NOMO-1 treated with dmso at 0.1 percent for 144 hours (cell line): ENCODE results near the gene STAG3.
A peak's percentile ranks its signal among the peaks of the same experiment; 100 is the strongest.
"Not testable (repeated sequence)": the region's sequence is repeated elsewhere in the genome, so short reads cannot be mapped to it uniquely, and the experiment has no call there.

Experiments used
- DNase-seq: peaks from one replicate; lab custom pipeline; 2025; ENCODE audit not compliant: unreplicated experiment; lab: John Stamatoyannopoulos, UW

The STAG3 gene, protein sequence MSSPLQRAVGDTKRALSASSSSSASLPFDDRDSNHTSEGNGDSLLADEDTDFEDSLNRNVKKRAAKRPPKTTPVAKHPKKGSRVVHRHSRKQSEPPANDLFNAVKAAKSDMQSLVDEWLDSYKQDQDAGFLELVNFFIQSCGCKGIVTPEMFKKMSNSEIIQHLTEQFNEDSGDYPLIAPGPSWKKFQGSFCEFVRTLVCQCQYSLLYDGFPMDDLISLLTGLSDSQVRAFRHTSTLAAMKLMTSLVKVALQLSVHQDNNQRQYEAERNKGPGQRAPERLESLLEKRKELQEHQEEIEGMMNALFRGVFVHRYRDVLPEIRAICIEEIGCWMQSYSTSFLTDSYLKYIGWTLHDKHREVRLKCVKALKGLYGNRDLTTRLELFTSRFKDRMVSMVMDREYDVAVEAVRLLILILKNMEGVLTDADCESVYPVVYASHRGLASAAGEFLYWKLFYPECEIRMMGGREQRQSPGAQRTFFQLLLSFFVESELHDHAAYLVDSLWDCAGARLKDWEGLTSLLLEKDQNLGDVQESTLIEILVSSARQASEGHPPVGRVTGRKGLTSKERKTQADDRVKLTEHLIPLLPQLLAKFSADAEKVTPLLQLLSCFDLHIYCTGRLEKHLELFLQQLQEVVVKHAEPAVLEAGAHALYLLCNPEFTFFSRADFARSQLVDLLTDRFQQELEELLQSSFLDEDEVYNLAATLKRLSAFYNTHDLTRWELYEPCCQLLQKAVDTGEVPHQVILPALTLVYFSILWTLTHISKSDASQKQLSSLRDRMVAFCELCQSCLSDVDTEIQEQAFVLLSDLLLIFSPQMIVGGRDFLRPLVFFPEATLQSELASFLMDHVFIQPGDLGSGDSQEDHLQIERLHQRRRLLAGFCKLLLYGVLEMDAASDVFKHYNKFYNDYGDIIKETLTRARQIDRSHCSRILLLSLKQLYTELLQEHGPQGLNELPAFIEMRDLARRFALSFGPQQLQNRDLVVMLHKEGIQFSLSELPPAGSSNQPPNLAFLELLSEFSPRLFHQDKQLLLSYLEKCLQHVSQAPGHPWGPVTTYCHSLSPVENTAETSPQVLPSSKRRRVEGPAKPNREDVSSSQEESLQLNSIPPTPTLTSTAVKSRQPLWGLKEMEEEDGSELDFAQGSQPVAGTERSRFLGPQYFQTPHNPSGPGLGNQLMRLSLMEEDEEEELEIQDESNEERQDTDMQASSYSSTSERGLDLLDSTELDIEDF

DNA sequence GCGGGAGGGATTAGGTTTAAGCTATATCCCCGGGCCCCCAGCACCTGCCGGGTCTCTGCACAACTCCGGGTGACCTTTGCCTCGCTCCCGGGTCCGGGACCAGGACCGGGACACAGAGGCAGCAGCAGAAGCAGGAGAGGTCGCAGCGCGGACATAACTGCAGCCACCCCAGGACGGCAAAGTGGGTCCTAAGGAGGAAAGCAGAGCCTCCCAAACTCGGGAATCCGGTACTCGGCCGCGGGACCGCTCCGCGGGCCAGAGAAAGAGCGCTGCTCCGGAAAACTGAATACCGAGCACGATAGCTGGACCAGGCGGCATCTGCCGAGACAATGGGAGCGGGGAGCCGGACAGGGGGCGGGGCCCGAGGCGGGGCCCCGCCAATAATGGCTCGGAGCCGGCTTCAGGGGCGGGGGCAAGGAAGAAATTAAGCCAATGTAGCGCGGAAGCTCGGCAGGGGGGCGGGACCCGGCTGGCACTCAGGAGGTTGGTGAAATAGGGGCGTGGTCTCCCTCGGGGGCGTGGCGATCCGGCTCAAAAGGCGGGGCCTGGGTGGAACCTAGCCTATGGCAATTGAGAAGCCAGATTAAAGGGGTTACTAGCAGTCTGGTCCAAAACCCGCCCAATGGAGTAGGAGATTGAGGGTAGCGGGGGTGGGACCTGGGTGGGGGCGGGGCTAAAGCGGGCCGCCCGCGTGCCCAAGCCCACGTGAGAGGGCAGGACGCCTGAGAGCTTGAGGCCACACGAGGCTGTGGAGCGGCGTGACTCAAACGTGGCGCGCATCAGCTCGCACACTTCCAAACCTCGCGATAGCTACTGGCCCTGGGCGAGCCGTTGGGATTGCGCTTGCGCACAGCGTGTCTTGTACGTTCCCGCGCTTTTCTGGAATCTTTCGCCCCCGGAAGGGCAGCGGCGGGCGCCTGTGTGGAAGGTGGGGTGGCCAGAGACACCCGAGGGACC, at the start of gene STAG3, which contains the start of gene GPC2:
Gene STAG3, plus strand, starts transcription at position 874 of the 957 bp plus-strand sequence. CDS start 2,639 bp downstream, outside the sequence.
Gene GPC2, minus strand, starts transcription at position 337 of the 957 bp plus-strand sequence. Its CDS starts 182 bp downstream, at position 155.
- DNase-seq: peak; percentile 94

DNA sequence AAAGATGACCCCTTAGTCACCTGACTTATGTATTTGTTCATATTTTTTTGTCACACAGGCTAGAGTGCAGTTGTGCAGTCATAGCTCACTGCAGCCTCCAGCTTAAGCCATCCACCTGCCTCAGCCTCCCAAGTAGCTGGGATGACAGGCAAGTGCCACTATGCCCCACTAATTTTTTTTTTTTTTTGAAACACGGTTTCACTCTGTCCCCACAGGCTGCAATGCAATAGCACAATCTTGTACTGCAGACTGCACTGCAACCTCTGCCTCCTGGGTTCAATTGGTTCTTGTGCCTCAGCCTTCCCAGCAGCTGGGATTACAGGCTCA, 49.1 kb upstream of the STAG3 start:
- no peak for DNase-seq

DNA sequence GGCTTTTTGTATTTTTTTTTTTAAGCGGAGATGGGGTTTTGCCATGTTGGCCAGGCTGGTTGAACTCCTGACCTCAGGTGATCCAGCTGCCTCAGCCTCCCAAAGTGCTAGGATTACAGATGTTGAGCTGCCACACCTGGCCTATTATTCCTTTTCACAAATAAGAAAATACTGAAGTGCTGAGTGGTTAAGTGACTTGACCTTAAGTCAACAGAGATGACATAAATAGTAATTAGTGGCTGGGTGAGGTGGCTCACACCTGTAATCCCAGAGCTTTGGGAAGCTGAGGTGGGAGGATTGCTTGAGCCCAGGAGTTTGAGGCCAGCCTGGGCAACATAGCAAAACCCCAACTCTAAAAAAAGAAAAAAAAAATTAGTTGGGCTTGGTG, 47.5 kb upstream of the STAG3 start:
- DNase-seq: not testable (repeated sequence)

DNA sequence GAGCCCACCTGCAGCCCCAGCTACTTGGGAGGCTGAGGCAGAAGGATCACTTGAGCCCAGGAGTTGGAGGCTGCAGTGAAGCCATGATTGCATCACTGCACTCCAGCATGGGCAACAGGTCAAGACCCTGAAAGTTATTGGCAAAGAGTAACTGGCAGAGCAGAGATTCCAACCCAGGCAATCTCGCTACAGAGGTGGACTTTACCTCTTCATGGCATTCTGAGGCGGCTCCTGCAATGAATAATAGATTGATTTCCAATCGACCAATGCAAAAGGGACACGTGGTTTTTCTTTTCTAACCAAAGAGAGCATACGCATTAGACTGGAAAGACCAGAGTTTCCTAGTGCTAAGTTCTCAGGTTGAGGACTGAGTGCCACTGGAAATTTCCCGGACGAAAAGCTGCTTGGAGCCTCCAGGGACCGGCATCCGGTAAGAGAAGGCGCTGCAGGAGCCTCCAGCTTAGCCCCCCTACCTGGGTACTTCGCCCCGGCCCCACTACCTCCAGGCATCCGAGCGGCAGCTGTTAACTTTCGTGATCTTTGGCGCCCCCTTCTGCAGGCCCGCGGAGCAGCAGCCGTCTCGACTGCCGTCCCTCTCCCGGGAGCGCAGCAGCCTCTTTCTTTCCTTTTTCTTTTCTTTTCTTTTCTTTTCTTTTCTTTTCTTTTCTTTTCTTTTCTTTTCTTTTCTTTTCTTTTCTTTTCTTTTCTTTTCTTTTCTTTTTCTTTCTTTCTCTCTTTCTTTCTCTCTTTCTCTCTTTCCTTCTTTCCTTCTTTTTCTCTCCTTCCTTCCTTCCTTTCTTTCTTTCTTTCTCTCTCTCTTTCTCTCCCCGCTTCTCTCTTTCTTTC, 46.9 kb upstream of the STAG3 start:
- peak; percentile 73 for DNase-seq

DNA sequence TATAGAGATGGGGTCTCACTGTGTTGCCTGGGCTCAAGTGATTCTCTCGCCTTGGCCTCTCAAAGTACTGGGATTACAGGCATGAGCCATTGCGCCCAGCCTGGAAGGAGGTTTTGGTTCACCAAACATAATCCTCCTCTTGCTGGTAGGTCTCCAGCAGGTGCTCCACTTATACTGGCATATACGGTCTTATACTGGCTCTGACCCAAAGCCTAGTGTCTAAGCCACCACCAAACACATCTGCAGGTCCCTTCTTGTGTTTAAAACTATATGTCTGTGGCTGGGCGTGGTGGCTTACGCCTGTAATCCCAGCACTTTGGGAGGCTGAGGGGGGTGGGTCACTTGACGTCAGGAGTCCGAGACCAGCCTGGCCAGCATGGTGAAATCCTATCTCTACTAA, 45.6 kb upstream of the STAG3 start:
- no peak for DNase-seq

DNA sequence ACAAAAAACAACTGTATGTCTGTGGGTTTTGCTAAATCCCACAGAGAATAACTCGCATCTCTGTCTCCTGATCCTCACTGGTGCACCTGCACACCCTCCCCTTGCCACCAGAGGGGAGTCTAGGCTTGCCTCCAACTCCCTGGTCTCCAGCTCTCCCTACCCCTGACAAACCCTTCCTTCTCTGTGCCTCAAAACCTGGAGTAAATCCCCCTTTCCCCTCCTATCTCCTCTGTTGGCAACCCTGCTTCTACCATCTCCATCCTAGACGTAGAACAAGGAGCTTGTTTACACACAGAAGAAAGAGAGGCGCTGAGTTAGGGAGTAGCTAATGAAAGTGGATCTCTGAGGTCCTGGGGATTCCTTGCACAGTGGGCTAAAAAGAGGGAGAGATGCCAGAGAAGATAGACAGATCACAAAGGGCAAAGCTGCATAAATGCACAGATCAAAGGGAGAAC, 45.0 kb upstream of the STAG3 start:
- DNase-seq: peak; percentile 74

DNA sequence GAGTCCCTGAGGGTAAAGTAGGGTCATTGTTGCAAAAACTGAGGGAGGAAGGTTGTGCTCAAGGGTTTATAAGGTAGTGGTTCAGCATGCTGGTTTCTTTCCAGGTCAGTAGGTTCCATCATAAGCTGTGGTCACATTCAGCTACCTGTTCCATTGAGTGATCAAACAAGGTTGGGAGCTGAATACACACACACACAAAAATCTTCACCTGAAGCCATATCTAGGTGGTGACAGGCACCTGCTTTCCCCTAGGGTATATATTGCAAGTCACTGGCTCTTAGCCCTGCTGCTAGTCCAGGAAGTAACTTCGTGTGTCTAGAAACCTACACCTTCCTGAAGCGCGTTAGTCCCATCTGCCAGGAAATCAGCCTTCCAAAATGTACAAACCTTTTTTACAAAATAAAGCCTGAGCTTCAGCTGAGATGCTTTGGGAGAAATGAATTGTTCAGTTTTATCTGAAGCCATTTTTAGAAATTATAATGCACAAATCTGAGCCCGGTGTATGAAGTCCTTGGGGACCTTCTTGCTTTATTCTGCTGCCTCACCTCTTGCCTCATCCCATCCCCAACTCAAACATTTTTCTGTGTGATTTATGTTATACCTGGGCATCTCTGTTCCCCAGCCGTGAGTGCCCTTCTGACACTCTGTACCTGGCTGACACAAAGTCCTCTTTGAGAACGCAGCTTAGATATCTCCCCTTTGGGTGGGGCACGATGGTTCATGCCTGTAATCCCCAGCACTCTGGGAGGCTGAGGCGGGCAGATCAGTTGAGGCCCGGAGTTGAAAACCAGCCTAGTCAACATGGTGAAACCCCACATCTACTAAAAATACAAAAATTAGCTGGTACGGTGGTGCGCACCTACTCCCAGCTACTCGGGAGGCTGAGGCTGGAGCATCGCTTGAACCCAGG, 39.6 kb upstream of the STAG3 start:
- no peak for DNase-seq

DNA sequence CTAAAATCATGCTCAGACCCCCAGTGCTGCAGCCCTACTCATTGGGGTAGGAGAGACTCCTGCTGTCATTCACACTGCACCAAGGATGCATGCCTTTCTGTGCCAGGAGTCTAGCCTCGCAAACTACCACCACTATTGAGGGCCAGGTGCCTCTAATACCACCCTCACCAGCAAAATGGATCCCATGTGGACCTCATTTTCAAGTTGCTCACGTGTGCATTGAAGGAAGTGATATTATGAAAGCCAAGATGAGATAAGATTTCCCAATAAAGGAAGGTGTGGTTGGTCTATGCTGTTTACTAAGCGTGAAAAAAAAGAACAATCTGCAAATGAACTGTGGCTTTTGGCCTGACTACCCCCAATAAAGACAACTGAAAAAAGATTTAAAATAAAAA, 36.2 kb upstream of the STAG3 start:
- DNase-seq: peak; percentile 75

DNA sequence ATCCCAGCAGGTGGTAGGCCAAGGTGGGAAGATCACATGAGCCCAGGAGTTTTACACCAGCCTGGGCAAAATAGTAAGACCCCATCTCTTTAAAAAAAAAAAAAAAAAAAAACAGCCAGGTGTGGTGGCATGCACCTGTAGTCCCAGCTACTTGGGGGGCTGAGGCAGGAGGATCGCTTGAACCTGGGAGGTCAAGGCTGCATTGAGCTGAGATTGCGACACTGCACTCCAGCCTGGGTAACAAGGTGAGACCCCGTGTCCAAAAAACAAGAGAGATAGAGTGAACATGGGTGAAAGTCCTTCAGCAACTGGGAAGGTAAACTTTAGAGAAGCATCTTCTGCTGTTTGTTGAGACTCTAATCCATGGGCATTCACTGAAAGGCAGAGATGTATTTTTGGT, 35.3 kb upstream of the STAG3 start:
- no peak for DNase-seq

DNA sequence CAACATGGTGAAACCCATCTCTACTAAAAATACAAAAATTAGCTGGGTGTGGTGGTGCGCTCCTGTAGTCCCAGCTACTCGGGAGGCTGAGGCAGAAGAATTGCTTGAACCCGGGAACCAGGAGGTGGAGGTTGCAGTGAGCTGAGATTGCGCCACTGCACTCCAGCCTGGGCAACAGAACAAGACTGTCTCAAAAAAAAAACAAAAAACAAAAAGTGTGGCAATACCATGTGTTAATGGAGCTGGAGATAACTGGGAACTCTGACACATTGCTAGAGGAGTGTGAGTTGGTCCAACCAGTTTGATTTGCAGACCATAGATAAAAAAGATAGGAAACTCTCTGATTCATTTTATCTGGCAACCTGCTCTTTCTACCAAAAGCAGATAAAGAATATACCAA, 31.4 kb upstream of the STAG3 start:
- not testable (repeated sequence) for DNase-seq

DNA sequence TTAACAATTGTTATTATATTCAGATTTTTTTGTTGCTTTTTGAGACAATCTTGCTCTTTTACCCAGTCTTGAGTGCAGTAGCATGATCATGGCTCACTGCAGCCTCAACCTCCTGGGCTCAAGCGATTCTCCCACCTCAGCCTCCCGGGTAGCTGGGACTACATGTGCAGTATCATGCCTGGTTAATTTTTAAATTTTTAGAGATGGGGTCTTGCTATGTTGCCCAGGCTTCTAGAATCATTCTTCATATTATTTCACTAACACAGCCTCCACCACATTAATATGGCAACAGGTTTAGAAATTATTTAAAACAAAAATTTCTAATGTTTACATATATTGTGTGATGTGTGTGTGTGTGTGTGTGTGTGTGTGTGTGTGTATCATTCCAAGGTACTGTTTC, 30.4 kb upstream of the STAG3 start:
- no peak for DNase-seq

DNA sequence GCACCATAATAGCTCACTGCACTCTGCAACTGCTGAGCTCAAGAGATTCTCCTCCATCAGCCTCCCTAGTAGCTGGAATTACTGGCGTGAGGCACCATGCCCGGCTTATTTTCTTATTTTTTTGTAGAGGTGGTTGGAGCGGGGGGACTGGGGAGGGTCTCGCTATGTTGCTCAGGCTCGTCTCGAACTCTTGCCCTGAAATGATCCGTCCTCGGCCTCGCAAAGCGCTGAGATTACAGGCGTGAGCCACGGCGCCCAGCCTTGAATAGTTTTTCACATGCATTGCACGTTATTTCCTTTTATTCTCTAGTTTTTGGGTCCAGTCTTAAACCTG, 29.5 kb upstream of the STAG3 start:
- DNase-seq: no peak

DNA sequence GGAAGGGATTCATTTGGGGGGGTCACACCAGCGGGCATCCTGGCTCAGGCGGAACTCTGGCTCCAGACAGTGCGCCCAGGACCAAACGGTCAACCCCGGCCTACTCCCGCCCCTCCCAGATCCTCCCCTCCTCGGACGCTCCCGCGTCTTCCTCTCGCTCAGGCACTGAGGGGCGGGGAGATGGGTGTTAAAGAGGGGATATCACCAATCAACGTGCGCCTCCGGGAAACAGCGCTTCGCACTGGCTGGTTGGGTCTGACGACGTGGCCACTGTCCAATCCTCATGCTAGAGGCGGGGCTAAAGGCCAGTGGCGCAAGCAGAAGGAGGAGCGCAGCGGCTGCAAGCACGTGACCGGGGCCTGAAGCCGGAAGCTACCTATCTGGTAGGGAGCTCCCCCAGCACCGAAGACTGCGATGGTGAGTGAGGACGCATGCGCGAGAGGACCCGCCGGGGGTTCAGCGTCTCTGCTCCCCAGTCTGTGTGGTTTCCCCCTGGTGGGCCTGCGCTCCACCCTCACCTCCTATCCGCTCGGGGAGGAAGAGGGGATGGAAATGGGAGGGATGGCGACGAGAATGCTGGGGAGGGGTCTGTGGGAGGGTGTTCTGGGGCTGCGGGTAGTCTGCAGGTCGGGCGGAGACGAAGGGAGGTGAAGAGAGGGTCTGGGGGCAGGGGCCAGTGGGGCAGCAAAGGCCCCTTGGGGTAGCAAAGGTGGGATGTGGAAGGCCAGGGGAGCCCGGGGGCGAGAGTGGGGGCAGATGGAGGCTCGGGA, 29.0 kb upstream of the STAG3 start, which contains the start of gene LAMTOR4:
Gene LAMTOR4, plus strand, starts transcription at position 360 of the 770 bp plus-strand sequence. Its CDS starts 55 bp downstream, at position 415.
- DNase-seq: peak; percentile 100

DNA sequence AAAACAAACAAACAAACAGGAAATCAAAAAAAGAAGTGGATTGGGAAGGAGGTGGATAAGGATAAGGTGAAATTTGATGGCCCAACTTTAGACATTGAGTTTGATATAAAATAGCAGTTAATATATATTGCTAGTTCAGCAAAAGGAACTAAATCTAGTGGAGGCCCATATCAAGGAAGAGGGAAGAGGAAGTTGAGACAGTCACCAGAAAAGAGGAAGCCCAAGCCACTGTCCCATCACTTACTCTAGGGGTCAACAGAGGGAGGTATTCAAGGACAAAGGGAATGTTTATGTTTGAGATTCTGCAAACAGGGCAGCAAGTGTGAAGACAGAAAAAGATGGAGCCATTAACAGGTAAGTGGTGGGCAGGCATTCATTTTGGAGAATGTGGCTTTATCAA, 25.3 kb upstream of the STAG3 start:
- peak; percentile 94 for DNase-seq

DNA sequence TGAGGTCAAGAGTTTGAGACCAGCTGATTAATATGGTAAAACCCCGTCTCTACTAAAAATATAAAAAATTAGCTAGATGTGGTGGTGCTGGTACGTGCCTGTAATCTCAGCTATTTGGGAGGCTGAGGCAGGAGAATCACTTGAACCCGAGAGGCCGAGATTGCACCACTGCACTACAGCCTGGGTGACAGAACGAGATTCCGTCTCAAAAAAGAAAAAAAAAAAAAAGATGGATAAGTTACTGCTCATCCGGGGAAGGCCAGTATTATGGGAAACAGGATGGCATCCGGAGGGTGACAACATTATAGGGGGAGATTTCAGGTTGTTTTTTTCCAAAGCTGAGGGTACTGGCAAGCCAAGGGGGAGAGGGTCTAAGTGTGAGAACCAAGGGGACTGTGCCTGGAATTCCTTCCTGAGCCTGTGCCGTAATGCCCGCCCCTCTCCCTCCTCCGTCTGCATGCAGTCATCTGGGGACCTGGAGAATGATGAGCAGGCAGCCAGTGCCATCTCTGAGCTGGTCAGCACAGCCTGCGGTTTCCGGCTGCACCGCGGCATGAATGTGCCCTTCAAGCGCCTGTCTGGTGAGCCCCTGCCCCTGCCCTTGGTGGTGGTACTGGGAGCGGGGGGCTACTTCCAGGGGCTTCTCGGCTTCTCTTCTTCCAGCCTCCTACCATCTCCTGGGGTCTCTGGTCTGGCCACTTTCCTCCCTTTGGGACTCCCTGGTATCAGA, 24.6 kb upstream of the STAG3 start:
- DNase-seq: no peak

DNA sequence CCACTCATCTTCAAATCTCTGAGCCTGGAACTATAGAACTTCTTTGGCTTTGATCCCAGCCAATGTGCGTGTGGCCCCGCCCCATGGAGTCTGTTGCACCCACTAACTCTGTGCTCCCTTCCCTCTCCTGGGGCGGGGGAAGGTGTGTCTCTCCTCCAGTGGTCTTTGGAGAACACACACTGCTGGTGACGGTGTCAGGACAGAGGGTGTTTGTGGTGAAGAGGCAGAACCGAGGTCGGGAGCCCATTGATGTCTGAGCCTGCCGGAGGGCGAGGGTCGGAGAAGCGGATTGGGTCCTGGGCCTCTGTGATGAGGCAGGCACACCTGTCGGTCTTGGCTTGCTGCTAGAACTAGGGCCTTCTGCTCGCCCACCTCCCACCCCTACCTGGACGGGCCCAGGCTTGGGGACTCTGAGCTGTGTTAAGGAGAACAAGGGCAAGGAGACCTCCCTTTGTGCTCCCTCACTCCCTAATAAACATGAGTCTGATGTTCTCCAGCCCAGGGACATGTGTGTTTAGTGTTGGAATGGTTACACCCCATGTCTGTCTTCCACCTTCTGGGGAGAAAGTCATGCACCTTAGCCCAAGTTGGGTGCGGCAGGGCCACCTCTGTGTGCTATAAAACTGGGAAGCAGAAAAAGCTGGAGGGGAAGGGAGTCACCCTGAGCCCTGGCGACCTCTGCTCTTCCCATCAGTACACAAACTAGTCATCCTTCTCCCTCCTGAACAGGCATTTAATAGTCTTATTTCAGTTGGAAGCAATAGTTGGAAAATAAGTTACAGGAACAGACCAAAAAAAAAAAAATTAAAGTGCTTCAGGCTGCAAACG, 23.8 kb upstream of the STAG3 start:
- DNase-seq: no peak
